A549 treated with GW870086 at 1 μM for 4 hours (cell line): ENCODE data around the gene PCDH17. TPM values are rescaled to one million over a fixed set of nuclear protein-coding genes. Genes with fewer than 3 reads are reported as not detected.

Experiments
- total RNA-seq: library from RNA; stranded (reverse); fragments of 200-300 nt; extraction: Qiagen RNA extraction; gene quantifications from 5 replicates; pipeline ENCODE4 v1.2.3, GENCODE V29; 2022; ENCODE audit warnings: low read depth

The PCDH17 gene
- 0.03 TPM in 1 of 5 replicates, not detected in the others for total RNA-seq

GRCh38 chr13:57631596-57632275 lies at the start of gene PCDH17:
TSS of gene PCDH17 (plus strand) at chr13:57631744. CDS start at chr13:57632547, 803 bp downstream.

